Measurements from ENCODE around the gene OR51D1.

OR51D1 gene

GRCh38 chr11:4645974-4646373, 8.7 kb downstream of the OR51D1 start:
- DNase-seq = no peak

- DNase-seq = no peak
Observed at GRCh38 chr11:4647766-4648165, 10.5 kb downstream of the OR51D1 start.

GRCh38 chr11:4654635-4655369, 17.5 kb downstream of the OR51D1 start:
- no peak for DNase-seq

- no peak for DNase-seq
Observed at GRCh38 chr11:4658629-4659445, 21.6 kb downstream of the OR51D1 start.

GRCh38 chr11:4662876-4663275, 25.6 kb downstream of the OR51D1 start:
- DNase-seq = no peak

- no peak for DNase-seq
Observed at GRCh38 chr11:4664183-4664582, 26.9 kb downstream of the OR51D1 start.

- no peak for DNase-seq
Observed at GRCh38 chr11:4664786-4665185, 27.5 kb downstream of the OR51D1 start.

GRCh38 chr11:4665424-4665823, 28.1 kb downstream of the OR51D1 start:
- no peak for DNase-seq

GRCh38 chr11:4671741-4672140, 34.5 kb downstream of the OR51D1 start:
- no peak for DNase-seq

GRCh38 chr11:4672470-4672869, 35.2 kb downstream of the OR51D1 start:
- DNase-seq = no peak

GRCh38 chr11:4673781-4674180, 36.5 kb downstream of the OR51D1 start:
- DNase-seq = no peak

GRCh38 chr11:4677948-4678347, 40.7 kb downstream of the OR51D1 start:
- no peak for DNase-seq

GRCh38 chr11:4680341-4680740, 43.1 kb downstream of the OR51D1 start:
- DNase-seq = no peak

- no peak for DNase-seq
Observed at GRCh38 chr11:4682623-4683419, 45.5 kb downstream of the OR51D1 start.

GRCh38 chr11:4684631-4685285, 47.5 kb downstream of the OR51D1 start:
- no peak for DNase-seq
